ENCODE data around the gene NKG7. TPM values are rescaled to one million over a fixed set of nuclear protein-coding genes. Genes with fewer than 3 reads are reported as not detected.
"Not testable (repeated sequence)": the region's sequence is repeated elsewhere in the genome, so short reads cannot be mapped to it uniquely, and the experiment has no call there.

Gene NKG7
- total and polyA plus RNA-seq, 2 of the 13 experiments (the other 11 are each of a cell fraction or from before 2014, with no cell fraction given) = 0.40 TPM; not detected in 1

DNA sequence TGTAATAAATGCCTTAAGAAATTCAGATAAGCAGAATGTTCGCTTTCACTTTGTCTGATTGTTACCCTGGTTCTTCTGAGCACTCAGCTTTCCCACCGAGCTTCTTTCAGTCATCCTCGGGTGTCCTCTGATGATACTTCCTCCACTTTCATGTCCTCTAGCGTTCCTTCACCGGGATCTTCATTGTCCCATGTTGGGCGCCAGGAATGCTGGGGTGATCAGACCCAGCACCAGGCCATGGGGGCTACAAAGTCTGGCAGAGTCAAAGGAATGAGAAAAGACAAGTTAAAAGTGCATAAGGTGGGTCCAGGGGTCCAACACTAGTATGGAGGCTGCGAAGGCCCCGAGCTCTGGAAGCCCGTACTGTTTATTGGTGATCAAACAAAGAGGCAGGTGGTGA lies 29.7 kb upstream of the NKG7 start:
- 59% methylated on average over 9 of the region's 9 CpGs for WGBS (ENCODE audit: low lambda C conversion rate)
- CTCF ChIA-PET (ENCODE audit: low intra/inter-chr PET ratio, low total read pairs) = no interaction called here
- Histone ChIP-seq H3K27me3 (ENCODE audit: control insufficient read depth in 1 of 2, insufficient read depth in 2 of 2, low read length in 2 of 2) (no peaks in the 10 kb centered on the region), H2AFZ (ENCODE audit: low read length) (no peak overlapping the region), H3K9ac (ENCODE audit: insufficient read depth, low read depth, low read length) (no peak overlapping the region), H3K9me3 (ENCODE audit: low read length) (peaks cover 25% of the 10 kb centered on the region), H3K4me1 (ENCODE audit: insufficient read depth, low read length) (peaks cover 10% of the 10 kb centered on the region), H3K4me3 (replicated peaks in 1 of 3; ENCODE audit: insufficient read depth in 1 of 3, low read depth in 2 of 3, low read length in 3 of 3) (no peak overlapping the region), H3K79me2 (ENCODE audit: insufficient read depth, low read length) (no peaks in the 10 kb centered on the region), H3K4me2 (ENCODE audit: low read depth, low read length) (no peak overlapping the region), H3K27ac (ENCODE audit: extremely low read length, insufficient read depth, low read length) (no peak overlapping the region), H4K20me1 (ENCODE audit: insufficient read depth, low read length) (no peaks in the 10 kb centered on the region), H3K36me3 (replicated peaks in 1 of 2; ENCODE audit: control insufficient read depth in 1 of 2, insufficient read depth in 2 of 2, low read length in 2 of 2) (no peaks in the 10 kb centered on the region)
- DNase-seq (ENCODE audit: low spot score) (no peak), ATAC-seq (no peak), FAIRE-seq (no peak)
- intact Hi-C loops (cut with micrococcal nuclease; ENCODE audit: unreplicated experiment) = no loop called here
- no TSS peak for BruUV-seq (replicated peaks)
- in situ Hi-C loops (cut with HindIII; ENCODE audit: extremely low pct_ligation_motif_present, low pct_unique_long_range_greater_than_20kb) = no loop called here
- TF ChIP-seq NFATC3 (CRISPR knock-in tag; IDR thresholded peaks at IDR 0.05) (no peak), TCF7 (IDR thresholded peaks at IDR 0.05; ENCODE audit: low read depth) (no peak), TOPORS (CRISPR knock-in tag; IDR thresholded peaks at IDR 0.05) (no peak), YY1 (IDR thresholded peaks at IDR 0.05; ENCODE audit: insufficient read depth, insufficient replicate concordance, low read depth, low read length) (no peak), KDM5A (IDR thresholded peaks at IDR 0.05; ENCODE audit: borderline replicate concordance, low read length) (no peak), NFKBIZ (CRISPR knock-in tag; IDR thresholded peaks at IDR 0.05) (no peak), ZNF546 (CRISPR knock-in tag; conservative IDR thresholded peaks at IDR 0.05) (no peak), ZNF713 (CRISPR knock-in tag; IDR thresholded peaks at IDR 0.05) (no peak), TSC22D2 (CRISPR knock-in tag; IDR thresholded peaks at IDR 0.05; ENCODE audit: borderline replicate concordance) (no peak), ZNF337 (CRISPR knock-in tag; IDR thresholded peaks at IDR 0.05; ENCODE audit: borderline replicate concordance, low read depth) (no peak), SMYD3 (CRISPR knock-in tag; IDR thresholded peaks at IDR 0.05) (no peak)
- TF ChIP-seq, protein P1, sequence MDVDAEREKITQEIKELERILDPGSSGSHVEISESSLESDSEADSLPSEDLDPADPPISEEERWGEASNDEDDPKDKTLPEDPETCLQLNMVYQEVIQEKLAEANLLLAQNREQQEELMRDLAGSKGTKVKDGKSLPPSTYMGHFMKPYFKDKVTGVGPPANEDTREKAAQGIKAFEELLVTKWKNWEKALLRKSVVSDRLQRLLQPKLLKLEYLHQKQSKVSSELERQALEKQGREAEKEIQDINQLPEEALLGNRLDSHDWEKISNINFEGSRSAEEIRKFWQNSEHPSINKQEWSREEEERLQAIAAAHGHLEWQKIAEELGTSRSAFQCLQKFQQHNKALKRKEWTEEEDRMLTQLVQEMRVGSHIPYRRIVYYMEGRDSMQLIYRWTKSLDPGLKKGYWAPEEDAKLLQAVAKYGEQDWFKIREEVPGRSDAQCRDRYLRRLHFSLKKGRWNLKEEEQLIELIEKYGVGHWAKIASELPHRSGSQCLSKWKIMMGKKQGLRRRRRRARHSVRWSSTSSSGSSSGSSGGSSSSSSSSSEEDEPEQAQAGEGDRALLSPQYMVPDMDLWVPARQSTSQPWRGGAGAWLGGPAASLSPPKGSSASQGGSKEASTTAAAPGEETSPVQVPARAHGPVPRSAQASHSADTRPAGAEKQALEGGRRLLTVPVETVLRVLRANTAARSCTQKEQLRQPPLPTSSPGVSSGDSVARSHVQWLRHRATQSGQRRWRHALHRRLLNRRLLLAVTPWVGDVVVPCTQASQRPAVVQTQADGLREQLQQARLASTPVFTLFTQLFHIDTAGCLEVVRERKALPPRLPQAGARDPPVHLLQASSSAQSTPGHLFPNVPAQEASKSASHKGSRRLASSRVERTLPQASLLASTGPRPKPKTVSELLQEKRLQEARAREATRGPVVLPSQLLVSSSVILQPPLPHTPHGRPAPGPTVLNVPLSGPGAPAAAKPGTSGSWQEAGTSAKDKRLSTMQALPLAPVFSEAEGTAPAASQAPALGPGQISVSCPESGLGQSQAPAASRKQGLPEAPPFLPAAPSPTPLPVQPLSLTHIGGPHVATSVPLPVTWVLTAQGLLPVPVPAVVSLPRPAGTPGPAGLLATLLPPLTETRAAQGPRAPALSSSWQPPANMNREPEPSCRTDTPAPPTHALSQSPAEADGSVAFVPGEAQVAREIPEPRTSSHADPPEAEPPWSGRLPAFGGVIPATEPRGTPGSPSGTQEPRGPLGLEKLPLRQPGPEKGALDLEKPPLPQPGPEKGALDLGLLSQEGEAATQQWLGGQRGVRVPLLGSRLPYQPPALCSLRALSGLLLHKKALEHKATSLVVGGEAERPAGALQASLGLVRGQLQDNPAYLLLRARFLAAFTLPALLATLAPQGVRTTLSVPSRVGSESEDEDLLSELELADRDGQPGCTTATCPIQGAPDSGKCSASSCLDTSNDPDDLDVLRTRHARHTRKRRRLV (CRISPR knock-in tag; IDR thresholded peaks at IDR 0.05) = no peak
- POLR2A ChIA-PET = no interaction called here

DNA sequence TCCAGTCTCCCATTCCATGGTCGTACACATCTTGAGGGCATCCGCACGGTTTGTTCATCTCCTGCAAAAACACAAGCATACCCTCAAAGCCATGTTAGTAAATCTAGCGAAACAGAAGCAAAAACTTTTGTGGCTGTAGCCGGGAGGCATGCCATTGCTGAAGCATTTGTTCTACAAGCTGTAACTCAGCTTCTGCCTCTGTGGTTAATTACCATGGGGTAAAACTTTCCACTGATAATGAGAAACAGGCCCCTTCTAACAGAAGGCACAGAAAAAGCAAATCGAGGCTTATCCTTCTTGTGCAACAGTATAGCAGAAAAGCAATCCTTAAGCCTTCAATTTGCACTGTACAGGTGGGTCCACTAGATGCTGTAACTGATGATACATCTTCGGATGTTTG lies 27.5 kb upstream of the NKG7 start:
- H3K79me2 ChIP-seq (ENCODE audit: insufficient read depth, low read length); BruUV-seq (replicated peaks); H2AFZ ChIP-seq (ENCODE audit: low read length); H3K27ac ChIP-seq (ENCODE audit: extremely low read length, insufficient read depth, low read length); intact Hi-C loops (cut with micrococcal nuclease; ENCODE audit: unreplicated experiment); H3K4me2 ChIP-seq (ENCODE audit: low read depth, low read length); H3K4me3 ChIP-seq (replicated peaks in 1 of 3; ENCODE audit: insufficient read depth in 1 of 3, low read depth in 2 of 3, low read length in 3 of 3); FAIRE-seq; CTCF ChIA-PET (ENCODE audit: low intra/inter-chr PET ratio, low total read pairs); ATAC-seq; H3K27me3 ChIP-seq (ENCODE audit: control insufficient read depth in 1 of 2, insufficient read depth in 2 of 2, low read length in 2 of 2); H3K36me3 ChIP-seq (replicated peaks in 1 of 2; ENCODE audit: control insufficient read depth in 1 of 2, insufficient read depth in 2 of 2, low read length in 2 of 2); H3K9ac ChIP-seq (ENCODE audit: insufficient read depth, low read depth, low read length); DNase-seq (ENCODE audit: low spot score); POLR2A ChIA-PET; H4K20me1 ChIP-seq (ENCODE audit: insufficient read depth, low read length): not testable (repeated sequence)
- H3K4me1 ChIP-seq (ENCODE audit: insufficient read depth, low read length) = peaks cover 16% of the 10 kb centered on the region
- 83% methylated on average over 7 of the region's 7 CpGs for whole genome bisulfite sequencing (ENCODE audit: low lambda C conversion rate)
- in situ Hi-C loops (cut with HindIII; ENCODE audit: extremely low pct_ligation_motif_present, low pct_unique_long_range_greater_than_20kb) = loop anchor here (5.0 kb wide), 1 partner anchor 58 kb away; the partner anchor contains the start of gene VSIG10L
- peaks cover 25% of the 10 kb centered on the region for H3K9me3 ChIP-seq (ENCODE audit: low read length)

Data from HepG2 (cell line).